GM23338 (cell line): ENCODE measurements around the gene RXRA. TPM values are rescaled to one million over a fixed set of nuclear protein-coding genes. Genes with fewer than 3 reads are reported as not detected.

Experiments
- ATAC-seq: fragments of 200-7000 bp; cut with Tn5 transposase; 3 replicates; pipeline ENCODE4 v1.9.1; 2020
- DNase-seq: peaks from one replicate; pipeline ENCODE4 v3.0.0-alpha.2; 2015; ENCODE audit warnings: low spot score
- H2AFZ ChIP-seq: fragments of 200-600 bp; sonication (generic); 2 replicates; pipeline ENCODE4 v1.8.0; 2016; ENCODE audit warnings: antibody characterized with exemption, mild to moderate bottlenecking, moderate library complexity
- H3F3A ChIP-seq: fragments of 200-600 bp; sonication (generic); replicated peaks from 2 replicates; pipeline ENCODE4 v1.8.0; 2017; ENCODE audit warnings: antibody characterized with exemption, mixed run types, low read depth
- H3K27ac ChIP-seq: fragments of 200-600 bp; sonication (generic); 2 replicates; pipeline ENCODE4 v1.6.1; 2016; ENCODE audit warnings: low read depth
- H3K27me3 ChIP-seq: fragments of 200-600 bp; sonication (generic); 2 replicates; pipeline ENCODE4 v1.8.0; 2016; ENCODE audit warnings: mild to moderate bottlenecking, mixed run types, moderate library complexity; ENCODE audit not compliant: insufficient read depth
- H3K36me3 ChIP-seq: fragments of 200-600 bp; sonication (generic); 2 replicates; pipeline ENCODE4 v1.8.0; 2016; ENCODE audit warnings: mild to moderate bottlenecking; ENCODE audit not compliant: insufficient read depth
- H3K4me1 ChIP-seq: fragments of 200-600 bp; sonication (generic); 2 replicates; pipeline ENCODE4 v1.8.0; 2016; ENCODE audit warnings: mild to moderate bottlenecking, moderate library complexity; ENCODE audit not compliant: insufficient read depth
- H3K4me2 ChIP-seq: fragments of 200-600 bp; sonication (generic); 2 replicates; pipeline ENCODE4 v1.7.1; 2017; ENCODE audit warnings: mixed run types
- H3K4me3 ChIP-seq: fragments of 200-600 bp; sonication (generic); 2 replicates; pipeline ENCODE4 v1.6.1; 2016; ENCODE audit warnings: mixed run types
- H3K79me2 ChIP-seq: fragments of 200-600 bp; sonication (generic); replicated peaks from 2 replicates; pipeline ENCODE4 v1.8.0; 2017; ENCODE audit warnings: mild to moderate bottlenecking; ENCODE audit not compliant: insufficient read depth
- H3K9me2 ChIP-seq: fragments of 200-600 bp; sonication (generic); 2 replicates; pipeline ENCODE4 v1.8.0; 2017; ENCODE audit not compliant: insufficient read depth
- H4K20me1 ChIP-seq: fragments of 200-600 bp; sonication (generic); replicated peaks from 2 replicates; pipeline ENCODE4 v1.8.0; 2017; ENCODE audit warnings: mild to moderate bottlenecking; ENCODE audit not compliant: insufficient read depth
- H3K27ac Mint-ChIP-seq: 2 replicates; pipeline ENCODE4 v1.8.0; 2020; ENCODE audit warnings: inconsistent platforms, mild to moderate bottlenecking, moderate library complexity, mixed read lengths
- H3K27me3 Mint-ChIP-seq: 3 replicates; pipeline ENCODE4 v1.8.0; 2022; ENCODE audit warnings: low read depth, mild to moderate bottlenecking, moderate library complexity, mixed read lengths, inconsistent platforms; ENCODE audit not compliant: insufficient read depth, poor library complexity
- H3K36me3 Mint-ChIP-seq: 3 replicates; pipeline ENCODE4 v1.8.0; 2021; ENCODE audit warnings: low read depth, mild to moderate bottlenecking, inconsistent platforms, moderate library complexity, mixed read lengths
- H3K4me1 Mint-ChIP-seq: 3 replicates; pipeline ENCODE4 v1.8.0; 2020; ENCODE audit warnings: mild to moderate bottlenecking, inconsistent platforms, mixed read lengths
- H3K4me3 Mint-ChIP-seq: 3 replicates; pipeline ENCODE4 v1.8.0; 2021; ENCODE audit warnings: moderate library complexity, mild to moderate bottlenecking, inconsistent platforms, mixed read lengths
- H3K9me3 Mint-ChIP-seq: 3 replicates; pipeline ENCODE4 v1.8.0; 2020; ENCODE audit warnings: moderate library complexity, mild to moderate bottlenecking, inconsistent platforms, mixed read lengths
- CREB1 ChIP-seq: fragments of 250-450 bp; sonication (Bioruptor Pico); IDR thresholded peaks from 2 replicates; pipeline ENCODE4 v1.5.0; 2020; ENCODE audit warnings: low read depth, mild to moderate bottlenecking, moderate library complexity
- CTCF ChIP-seq, 2 experiments: fragments of 200-600 bp in 1 of 2; sonication (generic) in 1 of 2; conservative IDR thresholded peaks; 2 replicates each; pipeline versions ENCODE4 v1.5.1 to v1.6.1; 2016 to 2017; ENCODE audit warnings: antibody characterized with exemption in 2 of 2, low read depth in 2 of 2, mild to moderate bottlenecking in 2 of 2, moderate library complexity in 1 of 2
- EZH2 ChIP-seq: fragments of 200-600 bp; sonication (generic); IDR thresholded peaks from one replicate; pipeline ENCODE4 v1.8.0; 2017; ENCODE audit warnings: antibody characterized with exemption, mild to moderate bottlenecking, low read depth; ENCODE audit not compliant: unreplicated experiment
- EZH2phosphoT487 ChIP-seq: fragments of 200-600 bp; sonication (generic); IDR thresholded peaks from one replicate; pipeline ENCODE4 v1.8.1; 2018; ENCODE audit warnings: antibody characterized with exemption; ENCODE audit not compliant: unreplicated experiment
- JUNB ChIP-seq: IDR thresholded peaks from one replicate; pipeline ENCODE4 v1.6.1; 2016; ENCODE audit warnings: antibody characterized with exemption; ENCODE audit not compliant: unreplicated experiment
- NANOG ChIP-seq: IDR thresholded peaks from 2 replicates; pipeline ENCODE4 v1.6.1; 2016; ENCODE audit warnings: antibody characterized with exemption, borderline replicate concordance
- POLR2AphosphoS5 ChIP-seq: IDR thresholded peaks from 2 replicates; pipeline ENCODE4 v1.6.1; 2016; ENCODE audit warnings: antibody characterized with exemption, low read depth
- REST ChIP-seq: IDR thresholded peaks from one replicate; pipeline ENCODE4 v1.6.1; 2018; ENCODE audit warnings: antibody characterized with exemption; ENCODE audit not compliant: unreplicated experiment
- STAT1 ChIP-seq: IDR thresholded peaks from one replicate; pipeline ENCODE4 v1.6.1; 2016; ENCODE audit warnings: antibody characterized with exemption; ENCODE audit not compliant: unreplicated experiment
- ZNF114 ChIP-seq: fragments of 250-450 bp; sonication (Bioruptor Pico); IDR thresholded peaks from 2 replicates; pipeline ENCODE4 v1.5.0; 2020; ENCODE audit warnings: mild to moderate bottlenecking, moderate library complexity
- ZNF331 ChIP-seq: fragments of 250-450 bp; sonication (Bioruptor Pico); IDR thresholded peaks from 2 replicates; pipeline ENCODE4 v1.5.0; 2020; ENCODE audit warnings: low read depth, mild to moderate bottlenecking, moderate library complexity
- ZNF462 ChIP-seq: fragments of 250-450 bp; sonication (Bioruptor Pico); IDR thresholded peaks from 2 replicates; pipeline ENCODE4 v1.5.0; 2020; ENCODE audit warnings: mild to moderate bottlenecking, moderate library complexity
- polyA plus RNA-seq: library from polyadenylated mRNA; unstranded; fragments of >200 nt; fragmentation: Nextera tagmentation; extraction: Ambion mirVana; gene quantifications from 2 replicates; pipeline ENCODE4 v1.2.1, GENCODE V29; 2016
- total RNA-seq: library from RNA; depleted of rRNA; stranded (reverse); fragments of >200 nt; shearing (Covaris generic); gene quantifications from 2 replicates; pipeline ENCODE4 v1.2.3, GENCODE V29; 2014
- TF ChIP-seq, protein P1 (sequence below): IDR thresholded peaks from 2 replicates; pipeline ENCODE4 v1.6.1; 2016; ENCODE audit warnings: antibody characterized with exemption

The RXRA gene
- total and polyA plus RNA-seq, 2 experiments from 2014 or later, result 4.9 to 17.9 TPM

GRCh38 chr9:134454476-134454857 lies 128.2 kb downstream of the RXRA start:
- Mint-ChIP-seq H3K27me3 (peaks cover 7% of the 10 kb centered on the region), H3K4me1 (no peaks in the 10 kb centered on the region), H3K27ac (no peak overlapping the region), H3K9me3 (peaks cover 1% of the 10 kb centered on the region), H3K36me3 (no peaks in the 10 kb centered on the region; the same call in 2 of the 3 replicates), H3K4me3 (no peak overlapping the region)
- no peak for DNase-seq
- Histone ChIP-seq H3K9me2 (no peaks in the 10 kb centered on the region), H4K20me1 (no peaks in the 10 kb centered on the region), H3K4me1 (no peaks in the 10 kb centered on the region), H3K27me3 (no peaks in the 10 kb centered on the region), H2AFZ (no peak overlapping the region), H3K27ac (no peak overlapping the region), H3K79me2 (no peaks in the 10 kb centered on the region), H3K4me2 (no peak overlapping the region), H3F3A (no peaks in the 10 kb centered on the region), H3K36me3 (no peaks in the 10 kb centered on the region), H3K4me3 (no peak overlapping the region)
- TF ChIP-seq POLR2AphosphoS5, result no peak
- TF ChIP-seq, protein P1, sequence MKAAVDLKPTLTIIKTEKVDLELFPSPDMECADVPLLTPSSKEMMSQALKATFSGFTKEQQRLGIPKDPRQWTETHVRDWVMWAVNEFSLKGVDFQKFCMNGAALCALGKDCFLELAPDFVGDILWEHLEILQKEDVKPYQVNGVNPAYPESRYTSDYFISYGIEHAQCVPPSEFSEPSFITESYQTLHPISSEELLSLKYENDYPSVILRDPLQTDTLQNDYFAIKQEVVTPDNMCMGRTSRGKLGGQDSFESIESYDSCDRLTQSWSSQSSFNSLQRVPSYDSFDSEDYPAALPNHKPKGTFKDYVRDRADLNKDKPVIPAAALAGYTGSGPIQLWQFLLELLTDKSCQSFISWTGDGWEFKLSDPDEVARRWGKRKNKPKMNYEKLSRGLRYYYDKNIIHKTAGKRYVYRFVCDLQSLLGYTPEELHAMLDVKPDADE, result no peak
- TF ChIP-seq JUNB, result no peak
- no peak for TF ChIP-seq CREB1
- TF ChIP-seq ZNF331 (CRISPR knock-in tag), result no peak
- no peak for TF ChIP-seq CTCF (conservative IDR thresholded peaks at IDR 0.05; ENCODE audit: low read depth in 2 of 2)
- no peak for TF ChIP-seq EZH2phosphoT487
- TF ChIP-seq STAT1, result no peak
- TF ChIP-seq ZNF114 (CRISPR knock-in tag), result no peak
- TF ChIP-seq EZH2, result no peak
- TF ChIP-seq ZNF462 (CRISPR knock-in tag), result no peak
- no peak for TF ChIP-seq REST
- no peak for TF ChIP-seq NANOG
- ATAC-seq, result no peak
